Measurements from ENCODE around the gene UBTD1.
A peak's percentile ranks its signal among the peaks of the same experiment; 100 is the strongest.
"Not testable (repeated sequence)": the region's sequence is repeated elsewhere in the genome, so short reads cannot be mapped to it uniquely, and the experiment has no call there.

The UBTD1 gene

GRCh38 chr10:97498841-97499560 is at the start of gene UBTD1:
TSS of gene UBTD1 (plus strand) at chr10:97498924. CDS start at chr10:97499204, 280 bp downstream.
- peak in 1 of 3 experiments; percentile 4 for DNase-seq (ENCODE audit: low read depth in 2 of 3, low spot score in 2 of 3)

GRCh38 chr10:97450828-97451227 is 47.9 kb upstream of the UBTD1 start:
- DNase-seq (ENCODE audit: low read depth in 2 of 3, low spot score in 2 of 3): no peak

- no peak for DNase-seq (ENCODE audit: low read depth in 2 of 3, low spot score in 2 of 3)
Measured at GRCh38 chr10:97451605-97452004, 47.1 kb upstream of the UBTD1 start.

- no peak for DNase-seq (ENCODE audit: low read depth in 2 of 3, low spot score in 2 of 3)
Measured at GRCh38 chr10:97452352-97452751, 46.4 kb upstream of the UBTD1 start.

GRCh38 chr10:97454330-97455036 is 44.2 kb upstream of the UBTD1 start:
- no peak for DNase-seq (ENCODE audit: low read depth in 2 of 3, low spot score in 2 of 3)

- DNase-seq (ENCODE audit: low read depth in 2 of 3, low spot score in 2 of 3): no peak
Measured at GRCh38 chr10:97456034-97456685, 42.6 kb upstream of the UBTD1 start.

- no peak for DNase-seq (ENCODE audit: low read depth in 2 of 3, low spot score in 2 of 3)
Measured at GRCh38 chr10:97456686-97457065, 42.0 kb upstream of the UBTD1 start.

- no peak for DNase-seq (ENCODE audit: low read depth in 2 of 3, low spot score in 2 of 3)
Measured at GRCh38 chr10:97459111-97459510, 39.6 kb upstream of the UBTD1 start.

- no peak for DNase-seq (ENCODE audit: low read depth in 2 of 3, low spot score in 2 of 3)
Measured at GRCh38 chr10:97459933-97460332, 38.8 kb upstream of the UBTD1 start.

- DNase-seq (ENCODE audit: low read depth in 2 of 3, low spot score in 2 of 3): no peak
Measured at GRCh38 chr10:97462309-97462708, 36.4 kb upstream of the UBTD1 start.

GRCh38 chr10:97463363-97464132 is 35.2 kb upstream of the UBTD1 start:
- no peak for DNase-seq (ENCODE audit: low read depth in 2 of 3, low spot score in 2 of 3)

- no peak for DNase-seq (ENCODE audit: low read depth in 2 of 3, low spot score in 2 of 3)
Measured at GRCh38 chr10:97464226-97464625, 34.5 kb upstream of the UBTD1 start.

- DNase-seq (ENCODE audit: low read depth in 2 of 3, low spot score in 2 of 3): no peak
Measured at GRCh38 chr10:97465982-97466381, 32.7 kb upstream of the UBTD1 start.

- no peak for DNase-seq (ENCODE audit: low read depth in 2 of 3, low spot score in 2 of 3)
Measured at GRCh38 chr10:97466755-97467154, 32.0 kb upstream of the UBTD1 start.

GRCh38 chr10:97468162-97468561 is 30.6 kb upstream of the UBTD1 start:
- no peak for DNase-seq (ENCODE audit: low read depth in 2 of 3, low spot score in 2 of 3)

GRCh38 chr10:97468781-97469180 is 29.9 kb upstream of the UBTD1 start:
- not testable (repeated sequence) for DNase-seq (ENCODE audit: low read depth in 2 of 3, low spot score in 2 of 3)

- DNase-seq (ENCODE audit: low read depth in 2 of 3, low spot score in 2 of 3): no peak
Measured at GRCh38 chr10:97474918-97475317, 23.8 kb upstream of the UBTD1 start.

GRCh38 chr10:97475936-97476594 is 22.7 kb upstream of the UBTD1 start:
- DNase-seq (ENCODE audit: low read depth in 2 of 3, low spot score in 2 of 3): no peak

GRCh38 chr10:97479410-97479809 is 19.3 kb upstream of the UBTD1 start:
- DNase-seq (ENCODE audit: low read depth in 2 of 3, low spot score in 2 of 3): not testable (repeated sequence)

- no peak for DNase-seq (ENCODE audit: low read depth in 2 of 3, low spot score in 2 of 3)
Measured at GRCh38 chr10:97479939-97480338, 18.8 kb upstream of the UBTD1 start.

GRCh38 chr10:97481071-97481470 is 17.7 kb upstream of the UBTD1 start:
- no peak for DNase-seq (ENCODE audit: low read depth in 2 of 3, low spot score in 2 of 3)

Measured in activated CD8-positive, alpha-beta memory T cell treated with anti-CD3 and anti-CD28 coated beads for 48 hours (primary cell).